Bronchial epithelial cell (primary cell): ENCODE measurements around the gene ISG15. TPM values are rescaled to one million over a fixed set of nuclear protein-coding genes. Genes with fewer than 3 reads are reported as not detected.
"Not testable (repeated sequence)": the region's sequence is repeated elsewhere in the genome, so short reads cannot be mapped to it uniquely, and the experiment has no call there.

Experiments used
- DNase-seq: peaks from one replicate; pipeline ENCODE4 v3.0.0-alpha.2; 2010; ENCODE audit warnings: low read depth
- FAIRE-seq: peaks from 2 replicates; lab custom pipeline; 2011; peaks lifted over from hg19 to GRCh38; lab: Jason Lieb, UNC
- H3K27me3 ChIP-seq: 2 replicates; pipeline ENCODE4 v1.5.1; 2011; ENCODE audit warnings: low read length; ENCODE audit not compliant: control insufficient read depth, insufficient read depth
- H3K36me3 ChIP-seq: 2 replicates; pipeline ENCODE4 v1.5.1; 2011; ENCODE audit warnings: low read length; ENCODE audit not compliant: control insufficient read depth, insufficient read depth
- H3K4me3 ChIP-seq: 2 replicates; pipeline ENCODE4 v1.5.1; 2011; ENCODE audit warnings: mild to moderate bottlenecking, low read depth, low read length, control low read depth
- total RNA-seq: library from RNA; depleted of rRNA; stranded (reverse); fragments of >200 nt; gene quantifications from 2 replicates; pipeline ENCODE4 v1.2.1, GENCODE V29; 2014
- TF ChIP-seq, protein P1 (sequence below): IDR thresholded peaks from 2 replicates; pipeline ENCODE4 v1.5.1; 2011; ENCODE audit warnings: mild to moderate bottlenecking, moderate library complexity, low read length, control low read depth, inconsistent platforms; ENCODE audit not compliant: insufficient read depth, severe bottlenecking

The ISG15 gene
- total RNA-seq, 1 donor from 2014 or later, result 18.2 TPM

DNA sequence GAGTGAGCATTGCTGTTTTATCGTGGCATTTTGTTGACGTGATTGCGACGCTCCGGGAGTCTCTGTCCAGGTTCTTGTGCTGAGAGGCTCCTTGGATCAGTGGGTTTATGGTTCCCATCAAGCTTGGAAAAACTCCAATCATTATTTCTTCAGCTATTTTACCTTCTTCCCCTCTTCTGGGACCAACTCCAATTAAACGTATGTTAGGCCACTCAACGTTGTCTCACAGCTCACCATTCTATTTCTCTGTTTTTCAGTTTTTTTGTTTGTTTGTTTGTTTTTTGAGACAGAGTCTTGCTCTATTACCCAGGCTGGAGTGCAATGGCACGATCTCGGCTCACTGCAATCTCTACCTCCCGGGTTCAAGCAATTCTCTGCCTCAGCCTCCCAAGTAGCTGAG is 21.4 kb upstream of the ISG15 start:
- TF ChIP-seq, protein P1, sequence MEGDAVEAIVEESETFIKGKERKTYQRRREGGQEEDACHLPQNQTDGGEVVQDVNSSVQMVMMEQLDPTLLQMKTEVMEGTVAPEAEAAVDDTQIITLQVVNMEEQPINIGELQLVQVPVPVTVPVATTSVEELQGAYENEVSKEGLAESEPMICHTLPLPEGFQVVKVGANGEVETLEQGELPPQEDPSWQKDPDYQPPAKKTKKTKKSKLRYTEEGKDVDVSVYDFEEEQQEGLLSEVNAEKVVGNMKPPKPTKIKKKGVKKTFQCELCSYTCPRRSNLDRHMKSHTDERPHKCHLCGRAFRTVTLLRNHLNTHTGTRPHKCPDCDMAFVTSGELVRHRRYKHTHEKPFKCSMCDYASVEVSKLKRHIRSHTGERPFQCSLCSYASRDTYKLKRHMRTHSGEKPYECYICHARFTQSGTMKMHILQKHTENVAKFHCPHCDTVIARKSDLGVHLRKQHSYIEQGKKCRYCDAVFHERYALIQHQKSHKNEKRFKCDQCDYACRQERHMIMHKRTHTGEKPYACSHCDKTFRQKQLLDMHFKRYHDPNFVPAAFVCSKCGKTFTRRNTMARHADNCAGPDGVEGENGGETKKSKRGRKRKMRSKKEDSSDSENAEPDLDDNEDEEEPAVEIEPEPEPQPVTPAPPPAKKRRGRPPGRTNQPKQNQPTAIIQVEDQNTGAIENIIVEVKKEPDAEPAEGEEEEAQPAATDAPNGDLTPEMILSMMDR, result no peak
- Histone ChIP-seq H3K4me3 (no peak overlapping the region), H3K27me3 (no peaks in the 10 kb centered on the region), H3K36me3 (no peaks in the 10 kb centered on the region)
- FAIRE-seq, result no peak
- DNase-seq, result no peak

DNA sequence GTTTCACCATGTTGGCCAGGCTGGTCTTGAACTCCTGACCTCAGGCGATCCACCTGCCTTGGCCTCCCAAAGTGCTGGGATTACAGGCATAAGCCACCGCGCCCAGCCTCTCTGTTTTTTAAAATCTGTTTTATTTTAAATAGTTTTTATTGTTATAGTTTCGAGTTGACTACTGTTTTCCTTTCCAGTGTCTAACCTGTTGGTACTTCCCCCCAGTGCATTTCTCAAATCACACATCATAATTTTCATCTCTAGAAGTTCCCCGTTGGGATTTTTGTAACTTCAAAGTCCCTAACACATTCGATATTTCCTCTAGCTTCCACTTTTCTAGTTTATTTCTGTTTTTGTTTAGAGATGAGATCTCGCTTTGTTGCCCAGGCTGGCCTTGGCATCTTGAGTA is 20.9 kb upstream of the ISG15 start:
- no peaks in the 10 kb centered on the region for H3K27me3 ChIP-seq
- no peaks in the 10 kb centered on the region for H3K36me3 ChIP-seq
- FAIRE-seq (no peak), DNase-seq (no peak)
- TF ChIP-seq, protein P1, result no peak
- no peak overlapping the region for H3K4me3 ChIP-seq

DNA sequence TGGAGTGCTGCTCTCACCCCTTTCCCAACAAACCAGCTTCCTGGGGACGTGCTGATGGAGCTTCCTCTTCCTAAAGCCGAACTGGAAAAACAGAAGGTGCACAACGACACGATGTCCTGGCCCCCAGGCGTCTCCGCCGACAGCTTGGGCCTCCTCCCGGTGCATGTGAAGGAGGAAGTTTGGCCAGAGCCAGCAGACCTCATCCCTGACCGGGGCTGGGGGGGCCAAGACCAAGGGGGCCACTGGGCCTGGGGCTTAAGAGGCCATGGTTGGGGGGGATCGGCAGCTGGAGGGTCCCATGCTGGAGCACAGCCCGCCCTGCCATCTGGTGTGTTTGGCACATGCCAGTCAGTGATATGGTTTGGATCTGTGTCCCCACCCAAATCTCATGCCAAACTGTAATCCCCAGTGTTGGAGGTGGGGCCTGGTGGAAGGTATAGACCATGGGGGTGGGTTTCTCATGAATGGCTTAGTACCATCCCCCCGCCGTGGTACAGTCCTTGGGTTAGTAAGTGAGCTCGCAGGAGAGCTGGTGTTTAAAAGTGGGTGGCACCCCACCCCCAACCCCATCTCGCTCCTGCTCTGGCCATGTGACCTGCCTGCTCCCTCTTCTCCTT is 19.8 kb upstream of the ISG15 start:
- no peak for DNase-seq
- H3K4me3 ChIP-seq, result no peak overlapping the region
- no peaks in the 10 kb centered on the region for H3K27me3 ChIP-seq
- no peak for FAIRE-seq
- TF ChIP-seq, protein P1, result no peak
- no peaks in the 10 kb centered on the region for H3K36me3 ChIP-seq

DNA sequence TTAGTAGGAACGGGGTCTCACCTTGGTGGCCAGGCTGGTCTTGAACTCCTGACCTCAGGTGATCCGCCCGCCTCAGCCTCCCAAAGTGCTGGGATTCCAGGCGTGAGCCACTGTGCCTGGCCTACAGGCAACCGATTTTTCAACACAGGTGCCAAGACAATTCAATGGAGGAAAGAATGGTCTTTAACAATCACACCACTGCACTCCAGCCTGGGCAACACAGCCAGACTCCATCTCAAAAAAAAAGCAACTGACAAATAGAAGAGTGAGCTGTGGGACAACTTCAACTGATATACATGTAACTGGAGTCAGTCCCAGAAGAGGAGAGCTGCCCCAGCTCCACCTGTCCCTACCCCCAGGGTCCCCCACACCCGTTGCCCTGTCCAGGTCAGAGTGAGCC is 18.8 kb upstream of the ISG15 start:
- H3K4me3 ChIP-seq, DNase-seq, FAIRE-seq, H3K27me3 ChIP-seq, H3K36me3 ChIP-seq: not testable (repeated sequence)

DNA sequence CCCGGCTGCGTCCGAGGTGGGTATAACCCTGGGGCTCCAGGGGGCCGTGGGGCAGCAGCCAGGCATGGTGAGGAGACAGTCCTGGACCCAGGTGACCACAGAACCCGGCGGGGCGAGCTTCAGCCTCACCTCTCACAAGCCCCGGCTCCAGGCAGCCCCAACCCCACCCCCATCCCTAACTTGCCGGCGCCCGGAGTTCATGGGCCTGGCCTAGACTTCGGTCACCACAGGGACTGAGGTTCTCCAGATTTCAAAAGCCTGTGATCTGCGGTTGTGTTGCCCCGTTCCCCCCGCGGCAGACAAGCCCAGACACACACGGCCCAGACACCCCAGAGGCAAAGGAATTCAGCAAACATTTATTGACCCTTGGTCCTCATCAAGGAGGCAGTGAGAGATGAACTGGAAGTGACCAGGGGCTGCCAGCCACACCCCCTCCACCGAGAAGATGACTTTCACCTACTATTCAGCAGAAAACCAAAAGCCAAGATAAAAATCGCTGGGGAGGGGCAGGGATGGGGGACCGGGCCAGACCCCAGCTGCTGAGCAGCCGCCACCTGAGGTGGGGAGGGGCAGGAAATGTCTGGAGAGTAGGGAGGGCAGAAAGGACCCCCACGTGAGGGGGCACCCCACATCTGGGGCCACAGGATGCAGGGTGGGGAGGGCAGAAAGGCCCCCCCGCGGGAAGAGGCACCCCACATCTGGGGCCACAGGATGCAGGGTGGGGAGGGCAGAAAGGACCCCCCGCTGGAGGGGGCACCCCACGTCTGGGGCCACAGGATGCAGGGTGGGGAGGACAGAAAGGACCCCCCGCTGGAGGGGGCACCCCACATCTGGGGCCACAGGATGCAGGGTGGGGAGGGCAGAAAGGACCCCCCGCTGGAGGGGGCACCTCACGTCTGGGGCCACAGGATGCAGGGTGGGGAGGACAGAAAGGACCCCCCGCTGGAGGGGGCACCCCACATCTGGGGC is 17.3 kb upstream of the ISG15 start:
- Histone ChIP-seq H3K27me3 (no peaks in the 10 kb centered on the region), H3K4me3 (no peak overlapping the region), H3K36me3 (no peaks in the 10 kb centered on the region)
- TF ChIP-seq, protein P1, result no peak
- DNase-seq (peak; percentile 43), FAIRE-seq (no peak)
